Epithelial cell of esophagus (primary cell): ENCODE data around the gene L3MBTL3.

Experiments used
- DNase-seq: peaks from one replicate; pipeline ENCODE4 v3.0.0; 2010; ENCODE audit warnings: low read depth
- H3K4me3 ChIP-seq: 2 replicates; pipeline ENCODE4 v1.5.1; 2011; ENCODE audit warnings: mild to moderate bottlenecking, low read length, control low read depth
- TF ChIP-seq, protein P1 (sequence below): IDR thresholded peaks from 2 replicates; pipeline ENCODE4 v1.5.1; 2011; ENCODE audit warnings: low read depth, mild to moderate bottlenecking, low read length, control low read depth, inconsistent platforms; ENCODE audit not compliant: insufficient read depth; ENCODE audit errors: missing control alignments

Gene L3MBTL3

GRCh38 chr6:130046671-130047070 is 28.3 kb downstream of the L3MBTL3 start:
- H3K4me3 ChIP-seq = no peak overlapping the region
- no peak for DNase-seq
- TF ChIP-seq, protein P1, sequence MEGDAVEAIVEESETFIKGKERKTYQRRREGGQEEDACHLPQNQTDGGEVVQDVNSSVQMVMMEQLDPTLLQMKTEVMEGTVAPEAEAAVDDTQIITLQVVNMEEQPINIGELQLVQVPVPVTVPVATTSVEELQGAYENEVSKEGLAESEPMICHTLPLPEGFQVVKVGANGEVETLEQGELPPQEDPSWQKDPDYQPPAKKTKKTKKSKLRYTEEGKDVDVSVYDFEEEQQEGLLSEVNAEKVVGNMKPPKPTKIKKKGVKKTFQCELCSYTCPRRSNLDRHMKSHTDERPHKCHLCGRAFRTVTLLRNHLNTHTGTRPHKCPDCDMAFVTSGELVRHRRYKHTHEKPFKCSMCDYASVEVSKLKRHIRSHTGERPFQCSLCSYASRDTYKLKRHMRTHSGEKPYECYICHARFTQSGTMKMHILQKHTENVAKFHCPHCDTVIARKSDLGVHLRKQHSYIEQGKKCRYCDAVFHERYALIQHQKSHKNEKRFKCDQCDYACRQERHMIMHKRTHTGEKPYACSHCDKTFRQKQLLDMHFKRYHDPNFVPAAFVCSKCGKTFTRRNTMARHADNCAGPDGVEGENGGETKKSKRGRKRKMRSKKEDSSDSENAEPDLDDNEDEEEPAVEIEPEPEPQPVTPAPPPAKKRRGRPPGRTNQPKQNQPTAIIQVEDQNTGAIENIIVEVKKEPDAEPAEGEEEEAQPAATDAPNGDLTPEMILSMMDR = no peak

DNA sequence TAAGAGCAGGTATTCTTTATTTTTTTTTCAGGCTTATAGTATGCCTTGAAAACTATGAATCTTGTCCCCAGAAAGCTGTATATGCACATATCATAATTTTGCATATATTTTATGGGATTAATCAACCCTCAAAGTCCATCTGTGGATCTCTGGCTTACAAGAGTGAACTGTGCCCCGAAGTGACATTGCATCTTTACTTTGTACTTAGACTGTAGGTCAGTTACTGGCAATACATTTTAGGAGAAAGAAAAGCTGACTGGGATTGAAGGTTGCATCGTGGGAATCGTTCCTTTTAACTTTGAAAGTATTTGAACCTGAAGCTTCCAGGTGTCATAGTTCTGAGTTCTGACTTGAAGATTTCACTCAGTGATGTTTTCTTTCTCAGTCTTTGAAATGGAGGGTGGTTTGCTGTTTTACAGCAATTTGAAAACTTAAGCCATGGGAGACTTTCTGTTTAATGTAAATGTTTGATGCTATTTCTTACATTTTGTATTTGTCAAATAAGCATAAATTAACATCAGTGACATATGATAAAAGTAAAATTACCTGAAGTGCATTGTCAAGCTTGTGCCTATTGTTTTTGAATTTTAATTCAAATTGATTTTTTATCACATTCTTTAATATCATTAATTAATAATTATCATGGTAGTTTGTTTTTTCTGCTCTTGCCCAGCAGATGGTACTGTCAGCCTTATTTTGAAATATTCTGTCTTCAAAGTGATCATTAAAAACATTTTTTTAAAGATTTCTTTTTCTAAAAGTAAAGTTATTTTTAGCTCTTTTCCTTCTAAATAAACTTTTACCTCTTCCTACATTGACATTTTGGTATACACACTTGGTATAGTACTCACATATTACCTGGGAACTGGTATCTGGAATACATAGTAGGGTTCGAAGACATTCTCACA is 29.0 kb downstream of the L3MBTL3 start:
- DNase-seq = no peak
- TF ChIP-seq, protein P1 = no peak
- H3K4me3 ChIP-seq = no peak overlapping the region

GRCh38 chr6:130050230-130050629 is 31.8 kb downstream of the L3MBTL3 start:
- TF ChIP-seq, protein P1 = no peak
- no peak overlapping the region for H3K4me3 ChIP-seq
- no peak for DNase-seq

DNA sequence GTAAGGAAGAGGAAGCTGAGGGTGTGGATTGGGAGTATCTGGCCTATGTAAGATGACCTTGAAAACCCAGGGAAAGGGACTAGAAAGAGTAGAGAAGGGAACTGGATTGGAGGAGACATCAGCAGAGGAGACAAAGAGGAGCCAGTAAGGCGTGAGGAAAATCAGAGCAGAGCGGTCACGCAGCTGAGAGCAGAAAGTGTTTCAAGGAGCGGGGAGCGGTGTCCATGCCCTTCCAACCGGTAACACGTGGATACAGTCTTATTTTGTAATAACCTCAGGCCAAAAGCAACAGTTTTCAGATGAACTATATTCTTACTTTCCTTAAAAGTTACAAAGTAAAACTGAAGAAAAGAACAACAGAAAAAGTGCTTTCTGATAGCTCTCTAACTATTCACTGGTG is 36.3 kb downstream of the L3MBTL3 start:
- no peak for DNase-seq
- TF ChIP-seq, protein P1 = no peak

GRCh38 chr6:130055271-130055670 is 36.9 kb downstream of the L3MBTL3 start:
- DNase-seq = no peak
- no peak overlapping the region for H3K4me3 ChIP-seq
- TF ChIP-seq, protein P1 = no peak

More for the DNA sequence above, 36.3 kb downstream of the L3MBTL3 start:
- no peak overlapping the region for H3K4me3 ChIP-seq

DNA sequence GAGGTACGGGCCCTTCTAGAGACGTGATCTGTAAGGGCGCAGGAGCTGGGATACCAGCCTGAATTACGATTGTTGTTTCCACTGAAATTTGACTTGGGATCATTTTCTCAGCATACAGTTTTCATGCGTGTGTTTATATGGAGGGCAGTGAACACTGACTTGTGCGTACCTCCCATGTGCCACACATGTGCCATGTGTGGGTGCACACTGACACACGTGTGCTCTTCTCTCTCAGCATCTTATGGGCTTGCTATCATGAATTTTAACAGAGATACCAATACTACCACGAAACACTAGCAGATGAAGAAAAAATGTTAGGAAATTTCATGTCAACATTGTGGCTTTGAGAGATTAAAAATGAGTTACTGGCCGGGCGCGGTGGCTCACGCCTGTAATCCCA is 39.1 kb downstream of the L3MBTL3 start:
- TF ChIP-seq, protein P1 = no peak
- no peak overlapping the region for H3K4me3 ChIP-seq
- DNase-seq = no peak

- H3K4me3 ChIP-seq = no peak overlapping the region
- TF ChIP-seq, protein P1 = no peak
- no peak for DNase-seq
Observed at GRCh38 chr6:130063806-130064205, 45.4 kb downstream of the L3MBTL3 start.
